Measurements from ENCODE around the gene NAP1L1. TPM values are rescaled to one million over a fixed set of nuclear protein-coding genes. Genes with fewer than 3 reads are reported as not detected.

NAP1L1 gene
- total and polyA plus RNA-seq, 2 experiments from 2014 or later = 658 to 996 TPM

DNA sequence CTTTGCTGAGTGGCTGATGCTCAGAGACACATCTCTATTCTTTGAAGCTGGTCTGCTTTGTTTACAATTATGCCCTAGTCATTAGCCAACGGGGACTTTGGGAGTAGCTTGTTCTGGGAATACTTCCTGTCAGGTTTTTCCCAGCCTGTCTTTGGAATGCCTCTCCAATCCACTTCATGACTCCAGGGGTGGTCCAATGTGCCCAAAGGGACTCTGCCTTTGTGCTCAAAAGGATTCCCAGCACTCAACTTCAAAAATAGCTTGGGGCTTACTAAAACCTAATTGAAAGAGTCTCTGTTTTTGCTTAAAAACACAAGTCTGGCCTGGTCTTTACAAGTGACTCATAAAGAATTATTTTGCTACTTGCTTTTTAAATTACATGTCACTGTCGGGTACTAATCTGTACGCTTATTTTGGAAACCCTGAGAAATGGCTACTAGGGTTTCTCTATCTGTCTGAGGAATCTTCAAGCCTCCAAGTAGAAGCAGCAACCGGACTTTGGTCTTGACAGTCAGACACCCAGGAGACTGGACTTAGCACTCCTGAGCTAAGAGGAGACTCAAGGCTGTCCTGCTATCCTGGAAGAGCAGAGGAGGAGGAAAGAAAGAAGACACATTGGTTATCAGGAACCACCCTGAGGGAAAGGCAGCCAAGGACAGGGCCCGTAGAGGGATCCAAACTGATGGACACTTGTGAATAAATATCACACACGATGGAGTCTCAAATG, 73.6 kb downstream of the NAP1L1 start (continued):
- TF ChIP-seq JUNB (IDR thresholded peaks at IDR 0.05; ENCODE audit: unreplicated experiment) = no peak
- TF ChIP-seq EZH2 (IDR thresholded peaks at IDR 0.05; ENCODE audit: low read depth, unreplicated experiment) = no peak

DNA sequence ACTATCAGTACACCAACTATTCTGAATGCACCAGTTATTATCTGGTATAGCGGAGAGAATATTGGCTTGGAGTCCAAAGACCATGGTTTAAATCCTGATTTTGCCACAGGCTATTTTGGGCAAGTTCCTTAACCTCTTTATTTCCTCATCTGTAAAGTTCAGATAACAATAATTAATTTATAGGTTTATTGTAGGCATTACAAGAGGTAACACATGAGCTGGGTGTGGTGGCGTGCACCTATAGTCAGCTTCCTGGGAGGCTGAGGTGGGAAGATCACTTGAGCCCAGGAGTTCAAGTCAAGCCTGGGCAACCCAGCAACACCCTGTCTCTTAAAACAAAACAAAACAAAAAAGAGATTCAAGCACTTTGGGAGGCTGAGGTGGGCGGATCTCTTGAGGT, 76.1 kb downstream of the NAP1L1 start:
- peaks cover 20% of the 10 kb centered on the region; the same call in 1 of the 2 replicates for H3K4me1 ChIP-seq (ENCODE audit: insufficient read depth)
- peaks cover 11% of the 10 kb centered on the region for H3K9me3 Mint-ChIP-seq
- DNase-seq (ENCODE audit: low spot score) = no peak
- no peaks in the 10 kb centered on the region for H3K36me3 ChIP-seq (ENCODE audit: insufficient read depth)
- H2AFZ ChIP-seq = no peak overlapping the region
- H3K27ac Mint-ChIP-seq = no peak overlapping the region
- peaks cover 3% of the 10 kb centered on the region for H3K27me3 Mint-ChIP-seq (ENCODE audit: insufficient read depth, low read depth, poor library complexity)
- TF ChIP-seq ZNF331 (CRISPR knock-in tag; IDR thresholded peaks at IDR 0.05; ENCODE audit: low read depth) = no peak
- TF ChIP-seq, protein P1, sequence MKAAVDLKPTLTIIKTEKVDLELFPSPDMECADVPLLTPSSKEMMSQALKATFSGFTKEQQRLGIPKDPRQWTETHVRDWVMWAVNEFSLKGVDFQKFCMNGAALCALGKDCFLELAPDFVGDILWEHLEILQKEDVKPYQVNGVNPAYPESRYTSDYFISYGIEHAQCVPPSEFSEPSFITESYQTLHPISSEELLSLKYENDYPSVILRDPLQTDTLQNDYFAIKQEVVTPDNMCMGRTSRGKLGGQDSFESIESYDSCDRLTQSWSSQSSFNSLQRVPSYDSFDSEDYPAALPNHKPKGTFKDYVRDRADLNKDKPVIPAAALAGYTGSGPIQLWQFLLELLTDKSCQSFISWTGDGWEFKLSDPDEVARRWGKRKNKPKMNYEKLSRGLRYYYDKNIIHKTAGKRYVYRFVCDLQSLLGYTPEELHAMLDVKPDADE (IDR thresholded peaks at IDR 0.05) = no peak
- TF ChIP-seq, protein P2, sequence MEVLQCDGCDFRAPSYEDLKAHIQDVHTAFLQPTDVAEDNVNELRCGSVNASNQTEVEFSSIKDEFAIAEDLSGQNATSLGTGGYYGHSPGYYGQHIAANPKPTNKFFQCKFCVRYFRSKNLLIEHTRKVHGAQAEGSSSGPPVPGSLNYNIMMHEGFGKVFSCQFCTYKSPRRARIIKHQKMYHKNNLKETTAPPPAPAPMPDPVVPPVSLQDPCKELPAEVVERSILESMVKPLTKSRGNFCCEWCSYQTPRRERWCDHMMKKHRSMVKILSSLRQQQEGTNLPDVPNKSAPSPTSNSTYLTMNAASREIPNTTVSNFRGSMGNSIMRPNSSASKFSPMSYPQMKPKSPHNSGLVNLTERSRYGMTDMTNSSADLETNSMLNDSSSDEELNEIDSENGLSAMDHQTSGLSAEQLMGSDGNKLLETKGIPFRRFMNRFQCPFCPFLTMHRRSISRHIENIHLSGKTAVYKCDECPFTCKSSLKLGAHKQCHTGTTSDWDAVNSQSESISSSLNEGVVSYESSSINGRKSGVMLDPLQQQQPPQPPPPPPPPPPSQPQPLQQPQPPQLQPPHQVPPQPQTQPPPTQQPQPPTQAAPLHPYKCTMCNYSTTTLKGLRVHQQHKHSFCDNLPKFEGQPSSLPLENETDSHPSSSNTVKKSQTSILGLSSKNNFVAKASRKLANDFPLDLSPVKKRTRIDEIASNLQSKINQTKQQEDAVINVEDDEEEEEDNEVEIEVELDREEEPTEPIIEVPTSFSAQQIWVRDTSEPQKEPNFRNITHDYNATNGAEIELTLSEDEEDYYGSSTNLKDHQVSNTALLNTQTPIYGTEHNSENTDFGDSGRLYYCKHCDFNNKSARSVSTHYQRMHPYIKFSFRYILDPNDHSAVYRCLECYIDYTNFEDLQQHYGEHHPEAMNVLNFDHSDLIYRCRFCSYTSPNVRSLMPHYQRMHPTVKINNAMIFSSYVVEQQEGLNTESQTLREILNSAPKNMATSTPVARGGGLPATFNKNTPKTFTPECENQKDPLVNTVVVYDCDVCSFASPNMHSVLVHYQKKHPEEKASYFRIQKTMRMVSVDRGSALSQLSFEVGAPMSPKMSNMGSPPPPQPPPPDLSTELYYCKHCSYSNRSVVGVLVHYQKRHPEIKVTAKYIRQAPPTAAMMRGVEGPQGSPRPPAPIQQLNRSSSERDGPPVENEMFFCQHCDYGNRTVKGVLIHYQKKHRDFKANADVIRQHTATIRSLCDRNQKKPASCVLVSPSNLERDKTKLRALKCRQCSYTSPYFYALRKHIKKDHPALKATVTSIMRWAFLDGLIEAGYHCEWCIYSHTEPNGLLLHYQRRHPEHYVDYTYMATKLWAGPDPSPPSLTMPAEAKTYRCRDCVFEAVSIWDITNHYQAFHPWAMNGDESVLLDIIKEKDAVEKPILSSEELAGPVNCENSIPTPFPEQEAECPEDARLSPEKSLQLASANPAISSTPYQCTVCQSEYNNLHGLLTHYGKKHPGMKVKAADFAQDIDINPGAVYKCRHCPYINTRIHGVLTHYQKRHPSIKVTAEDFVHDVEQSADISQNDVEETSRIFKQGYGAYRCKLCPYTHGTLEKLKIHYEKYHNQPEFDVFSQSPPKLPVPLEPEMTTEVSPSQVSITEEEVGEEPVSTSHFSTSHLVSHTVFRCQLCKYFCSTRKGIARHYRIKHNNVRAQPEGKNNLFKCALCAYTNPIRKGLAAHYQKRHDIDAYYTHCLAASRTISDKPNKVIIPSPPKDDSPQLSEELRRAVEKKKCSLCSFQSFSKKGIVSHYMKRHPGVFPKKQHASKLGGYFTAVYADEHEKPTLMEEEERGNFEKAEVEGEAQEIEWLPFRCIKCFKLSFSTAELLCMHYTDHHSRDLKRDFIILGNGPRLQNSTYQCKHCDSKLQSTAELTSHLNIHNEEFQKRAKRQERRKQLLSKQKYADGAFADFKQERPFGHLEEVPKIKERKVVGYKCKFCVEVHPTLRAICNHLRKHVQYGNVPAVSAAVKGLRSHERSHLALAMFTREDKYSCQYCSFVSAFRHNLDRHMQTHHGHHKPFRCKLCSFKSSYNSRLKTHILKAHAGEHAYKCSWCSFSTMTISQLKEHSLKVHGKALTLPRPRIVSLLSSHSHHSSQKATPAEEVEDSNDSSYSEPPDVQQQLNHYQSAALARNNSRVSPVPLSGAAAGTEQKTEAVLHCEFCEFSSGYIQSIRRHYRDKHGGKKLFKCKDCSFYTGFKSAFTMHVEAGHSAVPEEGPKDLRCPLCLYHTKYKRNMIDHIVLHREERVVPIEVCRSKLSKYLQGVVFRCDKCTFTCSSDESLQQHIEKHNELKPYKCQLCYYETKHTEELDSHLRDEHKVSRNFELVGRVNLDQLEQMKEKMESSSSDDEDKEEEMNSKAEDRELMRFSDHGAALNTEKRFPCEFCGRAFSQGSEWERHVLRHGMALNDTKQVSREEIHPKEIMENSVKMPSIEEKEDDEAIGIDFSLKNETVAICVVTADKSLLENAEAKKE (CRISPR knock-in tag; IDR thresholded peaks at IDR 0.05) = no peak
- TF ChIP-seq NANOG (IDR thresholded peaks at IDR 0.05; ENCODE audit: borderline replicate concordance) = no peak
- H3K4me3 ChIP-seq = no peak overlapping the region
- H4K20me1 ChIP-seq (replicated peaks; ENCODE audit: insufficient read depth) = no peaks in the 10 kb centered on the region
- no peak overlapping the region for H3K4me2 ChIP-seq
- no peaks in the 10 kb centered on the region for H3F3A ChIP-seq (replicated peaks; ENCODE audit: low read depth)
- H3K36me3 Mint-ChIP-seq (ENCODE audit: low read depth) = peaks cover 10% of the 10 kb centered on the region
- peaks cover 8% of the 10 kb centered on the region; the same call in 1 of the 2 replicates for H3K9me2 ChIP-seq (ENCODE audit: insufficient read depth)
- H3K27ac ChIP-seq (ENCODE audit: low read depth) = no peak overlapping the region
- no peaks in the 10 kb centered on the region for H3K79me2 ChIP-seq (replicated peaks; ENCODE audit: insufficient read depth)
- H3K27me3 ChIP-seq (ENCODE audit: insufficient read depth) = no peaks in the 10 kb centered on the region
- peaks cover 30% of the 10 kb centered on the region for H3K4me1 Mint-ChIP-seq
- H3K4me3 Mint-ChIP-seq = no peak overlapping the region
- ATAC-seq = no peak
